ENCODE data around the gene PHAF1. TPM values are rescaled to one million over a fixed set of nuclear protein-coding genes. Genes with fewer than 3 reads are reported as not detected.

PHAF1 gene
- total RNA-seq, 4 donors from 2014 or later, result 11.4 to 18.9 (median 17.5) TPM

DNA sequence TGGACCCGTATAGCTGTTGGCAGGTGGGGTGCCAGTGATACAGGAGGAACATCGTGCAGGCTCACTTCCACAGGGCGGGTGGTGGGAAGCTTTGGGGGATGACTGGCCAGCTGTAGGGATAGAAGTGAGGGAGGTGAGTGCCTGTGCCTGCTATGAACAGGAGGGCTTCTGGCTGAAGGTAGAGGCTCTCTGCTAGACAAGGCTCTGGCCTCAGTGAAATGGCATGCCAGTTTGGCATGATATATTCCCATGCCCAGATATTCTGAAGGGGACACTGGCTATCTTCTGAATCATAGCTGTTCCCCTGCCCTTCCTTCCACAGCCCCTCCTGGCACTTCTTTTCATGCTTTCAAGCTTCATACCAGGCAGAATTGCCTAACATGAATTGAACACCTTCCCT, 19.1 kb downstream of the PHAF1 start:
- peaks cover 8 to 15% of the 10 kb centered on the region in 2 donors for H3K36me3 ChIP-seq

DNA sequence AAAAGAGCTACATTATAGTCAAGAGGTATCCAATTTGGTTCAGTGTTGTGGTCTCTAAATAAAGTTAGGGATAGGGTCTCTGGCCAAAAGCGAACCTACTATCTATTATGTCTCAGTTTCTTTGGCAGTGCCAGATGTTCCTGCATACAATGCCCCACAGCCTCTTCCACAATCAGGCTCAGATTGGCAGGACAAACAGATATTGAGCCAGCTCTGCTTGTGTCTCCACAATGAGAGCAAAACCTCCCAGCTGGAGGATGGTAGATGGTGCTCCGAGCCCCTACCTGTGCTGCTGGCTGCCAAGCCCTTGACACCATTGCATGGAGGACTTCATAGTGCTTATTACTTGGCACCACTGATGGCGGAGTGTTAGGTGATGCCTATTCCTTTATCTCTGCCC, 19.7 kb downstream of the PHAF1 start:
- H3K4me1 ChIP-seq, result no peaks in the 10 kb centered on the region
- peaks cover 14 to 20% of the 10 kb centered on the region in 2 donors for H3K36me3 ChIP-seq
- no peak overlapping the region for H3K27ac ChIP-seq
- intact Hi-C loops (cut with DNase I), result no loop called here
- DNase-seq, result no peak
- H3K4me3 ChIP-seq (replicated peaks in 1 of 3), result no peak overlapping the region
- no peaks in the 10 kb centered on the region for H3K27me3 ChIP-seq
- 97 to 98% methylated on average over 3 of the region's 3 CpGs for WGBS, 2 donors
- H3K9me3 ChIP-seq, result no peaks in the 10 kb centered on the region
- no peak for TF ChIP-seq POLR2A (IDR thresholded peaks at IDR 0.05)
- TF ChIP-seq, protein P1, sequence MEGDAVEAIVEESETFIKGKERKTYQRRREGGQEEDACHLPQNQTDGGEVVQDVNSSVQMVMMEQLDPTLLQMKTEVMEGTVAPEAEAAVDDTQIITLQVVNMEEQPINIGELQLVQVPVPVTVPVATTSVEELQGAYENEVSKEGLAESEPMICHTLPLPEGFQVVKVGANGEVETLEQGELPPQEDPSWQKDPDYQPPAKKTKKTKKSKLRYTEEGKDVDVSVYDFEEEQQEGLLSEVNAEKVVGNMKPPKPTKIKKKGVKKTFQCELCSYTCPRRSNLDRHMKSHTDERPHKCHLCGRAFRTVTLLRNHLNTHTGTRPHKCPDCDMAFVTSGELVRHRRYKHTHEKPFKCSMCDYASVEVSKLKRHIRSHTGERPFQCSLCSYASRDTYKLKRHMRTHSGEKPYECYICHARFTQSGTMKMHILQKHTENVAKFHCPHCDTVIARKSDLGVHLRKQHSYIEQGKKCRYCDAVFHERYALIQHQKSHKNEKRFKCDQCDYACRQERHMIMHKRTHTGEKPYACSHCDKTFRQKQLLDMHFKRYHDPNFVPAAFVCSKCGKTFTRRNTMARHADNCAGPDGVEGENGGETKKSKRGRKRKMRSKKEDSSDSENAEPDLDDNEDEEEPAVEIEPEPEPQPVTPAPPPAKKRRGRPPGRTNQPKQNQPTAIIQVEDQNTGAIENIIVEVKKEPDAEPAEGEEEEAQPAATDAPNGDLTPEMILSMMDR (IDR thresholded peaks at IDR 0.05), result no peak

More for the DNA sequence above, 19.1 kb downstream of the PHAF1 start:
- intact Hi-C loops (cut with DNase I), result no loop called here
- Histone ChIP-seq H3K4me3 (replicated peaks in 1 of 3) (no peak overlapping the region), H3K27me3 (no peaks in the 10 kb centered on the region), H3K27ac (no peak overlapping the region), H3K4me1 (no peaks in the 10 kb centered on the region), H3K9me3 (no peaks in the 10 kb centered on the region)
- WGBS, 2 donors, result 93 to 94% methylated on average over 3 of the region's 3 CpGs
- no peak for TF ChIP-seq POLR2A (IDR thresholded peaks at IDR 0.05)
- DNase-seq, result no peak

DNA sequence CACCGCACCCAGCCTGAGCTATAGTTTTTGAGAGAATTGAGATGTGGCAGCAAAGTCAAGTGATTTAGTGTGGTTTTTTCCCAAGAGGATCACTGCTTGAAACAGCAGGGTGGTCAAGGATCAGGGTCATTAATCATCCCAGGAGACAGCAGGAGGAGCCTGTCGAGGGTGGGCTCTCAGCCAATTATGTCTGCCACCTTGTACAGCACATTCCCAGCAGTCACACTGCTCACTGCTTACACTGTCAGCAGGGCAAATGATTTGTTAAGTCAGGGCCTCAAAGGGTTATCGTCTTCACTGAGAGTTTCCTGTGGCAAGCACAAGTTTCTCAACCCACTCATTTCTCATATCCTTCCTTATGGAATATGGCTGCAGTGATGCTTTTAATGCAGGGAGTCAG, 27.9 kb downstream of the PHAF1 start:
- no peaks in the 10 kb centered on the region for H3K9me3 ChIP-seq
- H3K4me1 ChIP-seq, result no peaks in the 10 kb centered on the region
- H3K27ac ChIP-seq, result no peak overlapping the region
- no peaks in the 10 kb centered on the region for H3K27me3 ChIP-seq
- no peak overlapping the region for H3K4me3 ChIP-seq (replicated peaks in 1 of 3)
- no peak for DNase-seq
- H3K36me3 ChIP-seq, result peaks cover 47 to 62% of the 10 kb centered on the region in 2 donors
- intact Hi-C loops (cut with DNase I), result no loop called here
- TF ChIP-seq, protein P1 (IDR thresholded peaks at IDR 0.05), result no peak
- no peak for TF ChIP-seq POLR2A (IDR thresholded peaks at IDR 0.05)
- 53 to 63% methylated on average over 3 of the region's 3 CpGs for WGBS, 2 donors

DNA sequence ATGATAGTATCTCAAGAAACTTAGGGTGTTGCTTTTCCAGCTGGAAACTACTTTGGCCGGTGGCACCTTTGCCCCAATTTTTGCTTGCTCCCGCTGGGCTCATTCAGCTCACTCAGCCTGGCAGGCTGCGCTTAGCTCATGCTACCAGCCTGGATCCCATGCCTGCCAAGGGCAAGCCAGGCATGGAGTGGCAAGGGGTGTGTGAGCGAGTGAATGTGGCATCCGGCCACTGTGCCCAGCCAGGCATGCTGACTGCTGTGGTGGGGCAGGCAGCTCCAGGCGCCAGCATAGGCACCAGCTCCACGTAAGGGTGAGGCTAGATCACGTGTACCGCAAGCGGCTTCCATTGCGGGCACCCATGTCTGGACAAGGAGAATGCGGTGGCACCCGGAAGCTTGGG, 31.6 kb downstream of the PHAF1 start:
- no peaks in the 10 kb centered on the region for H3K4me1 ChIP-seq
- TF ChIP-seq, protein P1 (IDR thresholded peaks at IDR 0.05), result no peak
- TF ChIP-seq POLR2A (IDR thresholded peaks at IDR 0.05), result no peak
- DNase-seq, result no peak
- H3K4me3 ChIP-seq (replicated peaks in 1 of 3), result no peak overlapping the region
- H3K27ac ChIP-seq, result no peak overlapping the region
- 92 to 100% methylated on average over 2 to 5 of the region's 13 CpGs for WGBS, 2 donors
- H3K27me3 ChIP-seq, result no peaks in the 10 kb centered on the region
- H3K9me3 ChIP-seq, result no peaks in the 10 kb centered on the region
- H3K36me3 ChIP-seq, result peaks cover 51 to 56% of the 10 kb centered on the region in 2 donors
- intact Hi-C loops (cut with DNase I), result no loop called here

DNA sequence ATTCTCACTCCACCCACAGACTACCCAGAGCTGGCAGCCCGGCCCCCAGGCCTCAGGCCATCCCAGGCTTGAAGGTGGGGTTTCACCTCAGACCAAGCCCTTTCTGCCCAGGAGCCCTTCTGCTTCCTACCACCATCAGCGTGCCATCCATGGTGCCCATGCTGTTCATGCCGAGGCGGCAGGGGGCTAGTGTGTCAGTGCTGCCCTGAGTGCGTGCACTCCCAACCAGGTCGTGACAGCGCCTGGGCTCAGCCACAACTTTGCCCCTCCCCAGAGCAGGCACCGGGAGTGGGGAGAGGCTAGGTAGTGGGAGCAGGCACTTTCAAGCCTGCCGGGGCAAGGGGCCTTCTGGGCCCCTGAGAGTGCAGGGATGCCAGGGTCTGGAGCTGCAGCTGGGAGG, 32.6 kb downstream of the PHAF1 start:
- DNase-seq, result no peak
- Histone ChIP-seq H3K27ac (no peak overlapping the region), H3K27me3 (no peaks in the 10 kb centered on the region), H3K4me1 (peaks cover 2 to 7% of the 10 kb centered on the region in 2 donors), H3K36me3 (peaks cover 51 to 54% of the 10 kb centered on the region in 2 donors), H3K4me3 (replicated peaks in 1 of 3) (no peak overlapping the region), H3K9me3 (no peaks in the 10 kb centered on the region)
- TF ChIP-seq, protein P1 (IDR thresholded peaks at IDR 0.05), result no peak
- TF ChIP-seq POLR2A (IDR thresholded peaks at IDR 0.05), result no peak
- intact Hi-C loops (cut with DNase I), result no loop called here
- 94 to 95% methylated on average over 4 to 7 of the region's 9 CpGs for WGBS, 2 donors

DNA sequence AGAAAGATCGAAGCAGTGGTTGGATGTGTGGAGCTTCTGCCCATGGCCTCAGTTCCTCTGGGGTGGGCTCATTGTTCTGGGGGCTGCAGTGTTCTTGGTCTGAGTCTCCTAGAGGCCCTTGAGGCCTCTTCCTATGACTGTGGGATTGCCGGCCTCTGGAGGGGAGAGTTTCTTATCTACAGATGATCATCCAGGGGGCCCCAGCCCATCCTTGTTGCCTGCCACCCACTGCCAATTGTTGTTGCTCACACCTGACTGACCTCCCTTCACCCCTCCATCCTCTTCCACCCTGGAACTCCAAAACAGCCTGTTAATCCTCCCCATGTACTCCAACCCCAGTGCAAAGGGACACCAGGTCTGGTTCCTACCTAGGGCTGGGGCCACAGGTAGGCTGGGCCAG, 35.2 kb downstream of the PHAF1 start:
- no peak overlapping the region for H3K27ac ChIP-seq
- peaks cover 7 to 16% of the 10 kb centered on the region in 2 donors for H3K4me1 ChIP-seq
- no peak for TF ChIP-seq POLR2A (IDR thresholded peaks at IDR 0.05)
- TF ChIP-seq, protein P1 (IDR thresholded peaks at IDR 0.05), result no peak
- H3K9me3 ChIP-seq, result no peaks in the 10 kb centered on the region
- H3K27me3 ChIP-seq, result no peaks in the 10 kb centered on the region
- intact Hi-C loops (cut with DNase I), result no loop called here
- peaks cover 47 to 51% of the 10 kb centered on the region in 2 donors for H3K36me3 ChIP-seq
- H3K4me3 ChIP-seq (replicated peaks in 1 of 3), result no peak overlapping the region
- DNase-seq, result no peak
- 96 to 100% methylated on average over 2 of the region's 2 CpGs for WGBS, 2 donors

All from thyroid gland (tissue), 4 donors.